ENCODE results near the gene TRERF1.

GRCh38 chr6:42304053-42304712, 147.5 kb downstream of the TRERF1 start:
- no peak for TF ChIP-seq CTCF (conservative IDR thresholded peaks at IDR 0.05; ENCODE audit: low read depth, low read length)
- TF ChIP-seq EZH2 (IDR thresholded peaks at IDR 0.05; ENCODE audit: low read length, unreplicated experiment): no peak
- no peak for TF ChIP-seq EZH2phosphoT487 (IDR thresholded peaks at IDR 0.05; ENCODE audit: borderline replicate concordance, low read length)
